Renal cortical epithelial cell (primary cell): Measurements from ENCODE around the gene EPN3. TPM values are rescaled to one million over a fixed set of nuclear protein-coding genes. Genes with fewer than 3 reads are reported as not detected.

Experiments used
- DNase-seq: peaks from one replicate; pipeline ENCODE4 v3.0.0-alpha.2; 2011; ENCODE audit warnings: low read depth
- total RNA-seq: library from RNA; depleted of rRNA; stranded (reverse); fragments of >200 nt; gene quantifications from 2 replicates; pipeline ENCODE4 v1.2.3, GENCODE V29; 2014

Gene EPN3
- total RNA-seq, 1 donor from 2014 or later: 0.99 TPM

- peak; percentile 82 for DNase-seq
Observed at GRCh38 chr17:50511058-50511457, 21.5 kb upstream of the EPN3 start.

GRCh38 chr17:50513495-50513894 is 19.0 kb upstream of the EPN3 start:
- no peak for DNase-seq

- DNase-seq: no peak
Observed at GRCh38 chr17:50514388-50514787, 18.1 kb upstream of the EPN3 start.

- peak; percentile 85 for DNase-seq
Observed at GRCh38 chr17:50514936-50515702, 17.4 kb upstream of the EPN3 start.

GRCh38 chr17:50517011-50517410 is 15.5 kb upstream of the EPN3 start:
- no peak for DNase-seq

GRCh38 chr17:50517504-50518383 is 14.8 kb upstream of the EPN3 start:
- no peak for DNase-seq

- DNase-seq: no peak
Observed at GRCh38 chr17:50518384-50519023, 14.0 kb upstream of the EPN3 start.

- no peak for DNase-seq
Observed at GRCh38 chr17:50519141-50519834, 13.2 kb upstream of the EPN3 start.

GRCh38 chr17:50520483-50520882 is 12.1 kb upstream of the EPN3 start:
- DNase-seq: no peak

GRCh38 chr17:50521514-50521913 is 11.0 kb upstream of the EPN3 start:
- no peak for DNase-seq

- no peak for DNase-seq
Observed at GRCh38 chr17:50522766-50523165, 9.8 kb upstream of the EPN3 start.

- no peak for DNase-seq
Observed at GRCh38 chr17:50523208-50523607, 9.3 kb upstream of the EPN3 start.

- no peak for DNase-seq
Observed at GRCh38 chr17:50524838-50525237, 7.7 kb upstream of the EPN3 start.

GRCh38 chr17:50527155-50527762 is 5.3 kb upstream of the EPN3 start:
- no peak for DNase-seq

GRCh38 chr17:50527949-50528474 is 4.5 kb upstream of the EPN3 start:
- DNase-seq: no peak

GRCh38 chr17:50529849-50530248 is 2.7 kb upstream of the EPN3 start:
- DNase-seq: no peak

GRCh38 chr17:50531428-50532025 is 1.0 kb upstream of the EPN3 start:
- DNase-seq: no peak

GRCh38 chr17:50533185-50533584 is 650 bp downstream of the EPN3 start:
- no peak for DNase-seq

GRCh38 chr17:50533720-50534148 is 1.2 kb downstream of the EPN3 start:
- DNase-seq: peak; percentile 23

GRCh38 chr17:50534222-50534978 is 1.9 kb downstream of the EPN3 start:
- peak; percentile 51 for DNase-seq
